Neural crest cell (in vitro differentiated cells): ENCODE measurements around the gene ASH1L. TPM values are rescaled to one million over a fixed set of nuclear protein-coding genes. Genes with fewer than 3 reads are reported as not detected.
"Not testable (repeated sequence)": the region's sequence is repeated elsewhere in the genome, so short reads cannot be mapped to it uniquely, and the experiment has no call there.

Source experiments
- DNase-seq: peaks from one replicate; pipeline ENCODE4 v3.0.0; 2021; ENCODE audit warnings: low read depth, mixed read lengths, low spot score
- H3K27ac Mint-ChIP-seq: one replicate; pipeline ENCODE4 v1.8.0; 2021; ENCODE audit warnings: mild to moderate bottlenecking, mixed read lengths; ENCODE audit not compliant: unreplicated experiment
- H3K27me3 Mint-ChIP-seq: 2 replicates; pipeline ENCODE4 v1.8.0; 2021; ENCODE audit warnings: low read depth, mild to moderate bottlenecking, mixed read lengths
- H3K36me3 Mint-ChIP-seq: 2 replicates; pipeline ENCODE4 v1.8.0; 2021; ENCODE audit warnings: low read depth, mild to moderate bottlenecking, mixed read lengths
- H3K4me1 Mint-ChIP-seq: 2 replicates; pipeline ENCODE4 v1.8.0; 2021; ENCODE audit warnings: mixed read lengths
- H3K4me3 Mint-ChIP-seq: one replicate; pipeline ENCODE4 v1.8.0; 2021; ENCODE audit warnings: mild to moderate bottlenecking, mixed read lengths
- H3K9me3 Mint-ChIP-seq: 2 replicates; pipeline ENCODE4 v1.8.0; 2021; ENCODE audit warnings: mixed read lengths
- total RNA-seq: library from RNA; stranded (reverse); gene quantifications from 2 replicates; pipeline ENCODE4 v1.2.1, GENCODE V29; 2021
- TF ChIP-seq, protein P1 (sequence below): fragments of 200-600 bp; sonication (generic); conservative IDR thresholded peaks from 2 replicates; pipeline ENCODE4 v1.5.0; 2021; ENCODE audit warnings: antibody characterized with exemption, mild to moderate bottlenecking

Gene ASH1L
- total RNA-seq, 1 donor from 2014 or later, result 35.4 TPM

DNA sequence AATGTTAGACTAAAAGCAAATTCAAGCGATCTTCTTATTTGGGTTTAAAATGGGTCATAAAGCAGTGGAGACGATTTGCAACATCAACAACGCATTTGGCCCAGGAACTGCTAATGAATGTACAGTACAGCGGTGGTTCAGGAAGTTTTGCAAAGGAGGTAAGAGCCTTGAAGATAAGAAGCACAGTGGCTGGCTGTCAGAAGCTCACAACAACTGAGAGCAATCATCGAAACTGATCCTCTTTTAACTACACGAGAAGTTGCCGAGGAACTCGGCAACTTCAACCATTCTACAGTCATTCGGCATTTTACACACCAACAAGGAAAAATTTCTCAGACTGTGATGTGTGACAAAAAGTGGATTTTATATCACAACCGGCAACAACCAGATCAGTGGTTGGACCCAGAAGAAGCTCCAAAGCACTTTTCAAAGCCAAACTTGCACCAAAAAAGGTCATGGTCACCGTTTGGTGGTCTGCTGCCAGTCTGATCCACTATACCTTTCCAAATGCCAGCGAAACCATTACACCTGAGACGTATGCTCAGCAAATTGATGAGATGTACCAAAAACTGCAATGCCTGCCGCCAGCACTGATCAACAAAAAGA is 47.9 kb downstream of the ASH1L start:
- no peaks in the 10 kb centered on the region for H3K27me3 Mint-ChIP-seq
- peaks cover 12% of the 10 kb centered on the region for H3K36me3 Mint-ChIP-seq
- no peak for DNase-seq
- TF ChIP-seq, protein P1, sequence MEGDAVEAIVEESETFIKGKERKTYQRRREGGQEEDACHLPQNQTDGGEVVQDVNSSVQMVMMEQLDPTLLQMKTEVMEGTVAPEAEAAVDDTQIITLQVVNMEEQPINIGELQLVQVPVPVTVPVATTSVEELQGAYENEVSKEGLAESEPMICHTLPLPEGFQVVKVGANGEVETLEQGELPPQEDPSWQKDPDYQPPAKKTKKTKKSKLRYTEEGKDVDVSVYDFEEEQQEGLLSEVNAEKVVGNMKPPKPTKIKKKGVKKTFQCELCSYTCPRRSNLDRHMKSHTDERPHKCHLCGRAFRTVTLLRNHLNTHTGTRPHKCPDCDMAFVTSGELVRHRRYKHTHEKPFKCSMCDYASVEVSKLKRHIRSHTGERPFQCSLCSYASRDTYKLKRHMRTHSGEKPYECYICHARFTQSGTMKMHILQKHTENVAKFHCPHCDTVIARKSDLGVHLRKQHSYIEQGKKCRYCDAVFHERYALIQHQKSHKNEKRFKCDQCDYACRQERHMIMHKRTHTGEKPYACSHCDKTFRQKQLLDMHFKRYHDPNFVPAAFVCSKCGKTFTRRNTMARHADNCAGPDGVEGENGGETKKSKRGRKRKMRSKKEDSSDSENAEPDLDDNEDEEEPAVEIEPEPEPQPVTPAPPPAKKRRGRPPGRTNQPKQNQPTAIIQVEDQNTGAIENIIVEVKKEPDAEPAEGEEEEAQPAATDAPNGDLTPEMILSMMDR, result no peak
- peaks cover 2% of the 10 kb centered on the region for H3K9me3 Mint-ChIP-seq
- H3K4me3 Mint-ChIP-seq, result no peak overlapping the region
- no peaks in the 10 kb centered on the region for H3K4me1 Mint-ChIP-seq
- no peak overlapping the region for H3K27ac Mint-ChIP-seq

DNA sequence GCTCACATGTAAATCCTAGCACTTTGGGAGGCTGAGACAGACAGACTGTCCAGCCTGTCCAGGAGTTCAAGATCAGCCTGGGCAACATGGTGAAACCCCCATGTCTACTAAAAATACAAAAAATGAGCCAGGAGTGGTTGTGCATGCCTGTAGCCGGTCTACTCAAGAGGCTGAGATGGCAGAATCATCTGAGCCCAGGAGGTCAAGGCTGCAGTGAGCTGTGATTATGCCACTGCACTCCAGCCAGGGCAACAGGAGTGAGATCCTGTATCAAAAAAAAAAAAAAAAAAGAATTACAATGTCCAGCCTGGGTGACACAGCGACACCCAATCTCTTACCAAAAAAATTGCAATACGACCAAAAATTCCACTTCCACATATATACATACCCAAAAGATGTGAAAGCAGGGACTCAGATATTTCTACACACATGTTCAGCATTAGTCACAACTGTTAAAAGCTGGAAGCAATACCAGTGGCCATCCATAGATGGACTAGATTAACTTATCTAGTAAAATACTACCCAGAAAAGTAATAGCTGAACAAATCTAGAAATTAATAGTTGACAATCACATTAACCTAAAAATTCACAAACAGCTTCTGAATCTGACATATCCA is 49.2 kb downstream of the ASH1L start:
- no peak overlapping the region for H3K27ac Mint-ChIP-seq
- no peaks in the 10 kb centered on the region for H3K4me1 Mint-ChIP-seq
- TF ChIP-seq, protein P1, result no peak
- H3K36me3 Mint-ChIP-seq, result peaks cover 12% of the 10 kb centered on the region
- peaks cover 2% of the 10 kb centered on the region for H3K9me3 Mint-ChIP-seq
- no peak overlapping the region for H3K4me3 Mint-ChIP-seq
- H3K27me3 Mint-ChIP-seq, result no peaks in the 10 kb centered on the region
- DNase-seq, result no peak

GRCh38 chr1:155511385-155511784 is 51.2 kb downstream of the ASH1L start:
- not testable (repeated sequence) for H3K36me3 Mint-ChIP-seq, DNase-seq, H3K4me1 Mint-ChIP-seq, H3K9me3 Mint-ChIP-seq, H3K4me3 Mint-ChIP-seq, H3K27me3 Mint-ChIP-seq
- peak overlapping the region; percentile 83 for H3K27ac Mint-ChIP-seq

GRCh38 chr1:155509064-155509463 is 53.5 kb downstream of the ASH1L start:
- TF ChIP-seq, protein P1, result no peak
- no peak for DNase-seq
- Mint-ChIP-seq H3K4me3 (no peak overlapping the region), H3K9me3 (no peaks in the 10 kb centered on the region), H3K36me3 (no peaks in the 10 kb centered on the region), H3K27me3 (no peaks in the 10 kb centered on the region), H3K27ac (peak overlapping the region; percentile 43), H3K4me1 (no peaks in the 10 kb centered on the region)

GRCh38 chr1:155507945-155508344 is 54.7 kb downstream of the ASH1L start:
- Mint-ChIP-seq H3K27ac (no peak overlapping the region), H3K9me3 (no peaks in the 10 kb centered on the region), H3K27me3 (no peaks in the 10 kb centered on the region), H3K4me1 (no peaks in the 10 kb centered on the region), H3K4me3 (no peak overlapping the region), H3K36me3 (no peaks in the 10 kb centered on the region)
- DNase-seq, result no peak
- TF ChIP-seq, protein P1, result no peak

DNA sequence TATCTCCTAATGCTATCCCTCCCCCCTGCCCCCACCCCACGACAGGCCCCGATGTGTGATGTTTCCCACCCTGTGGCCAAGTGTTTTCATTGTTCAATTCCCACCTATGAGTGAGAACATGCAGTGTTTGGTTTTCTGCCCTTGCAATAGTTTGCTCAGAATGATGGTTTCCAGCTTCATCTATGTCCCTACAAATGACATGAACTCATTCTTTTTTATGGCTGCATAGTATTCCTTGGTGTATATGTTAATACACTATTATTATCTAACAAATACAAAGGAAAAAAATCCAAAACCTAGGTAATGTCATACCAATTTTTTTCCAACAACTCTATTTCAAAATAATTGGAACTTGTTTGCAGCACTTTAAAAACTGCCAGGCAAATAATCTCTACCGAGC is 56.6 kb downstream of the ASH1L start:
- H3K27ac Mint-ChIP-seq, DNase-seq, H3K36me3 Mint-ChIP-seq, H3K9me3 Mint-ChIP-seq, H3K27me3 Mint-ChIP-seq, H3K4me3 Mint-ChIP-seq, H3K4me1 Mint-ChIP-seq: not testable (repeated sequence)
